ENCODE results near the gene JUND.

The JUND gene

DNA sequence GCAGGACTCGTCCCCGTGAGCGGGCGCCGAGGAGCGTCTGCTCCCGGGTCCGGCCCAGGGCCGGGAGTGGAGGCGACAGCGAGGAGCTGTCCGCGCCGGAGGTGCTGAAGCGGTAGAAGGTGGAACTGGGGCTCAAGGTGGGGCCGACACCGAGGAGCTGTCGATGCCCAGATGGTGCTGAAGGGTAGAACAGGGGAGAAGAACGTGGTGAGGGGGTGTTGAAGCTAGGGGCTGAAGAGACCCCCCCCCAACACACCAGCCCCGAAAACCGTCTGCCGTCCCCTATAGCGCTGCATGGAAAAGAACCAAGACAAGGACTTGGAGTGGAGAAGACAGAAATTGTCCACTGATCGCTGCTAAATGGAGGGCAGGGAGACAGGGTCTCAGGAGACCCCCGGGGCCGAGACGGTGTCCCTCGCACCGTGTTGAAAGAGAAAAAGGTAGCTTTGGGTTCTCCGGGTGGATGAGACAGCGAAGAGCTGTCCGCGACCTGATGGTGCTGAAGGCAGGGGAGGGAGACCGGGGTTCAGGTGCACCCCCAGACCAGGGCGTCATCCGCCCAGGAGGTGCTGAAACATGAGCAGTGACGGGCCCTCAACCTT, 48.1 kb downstream of the JUND start:
- DNase-seq: no peak

DNA sequence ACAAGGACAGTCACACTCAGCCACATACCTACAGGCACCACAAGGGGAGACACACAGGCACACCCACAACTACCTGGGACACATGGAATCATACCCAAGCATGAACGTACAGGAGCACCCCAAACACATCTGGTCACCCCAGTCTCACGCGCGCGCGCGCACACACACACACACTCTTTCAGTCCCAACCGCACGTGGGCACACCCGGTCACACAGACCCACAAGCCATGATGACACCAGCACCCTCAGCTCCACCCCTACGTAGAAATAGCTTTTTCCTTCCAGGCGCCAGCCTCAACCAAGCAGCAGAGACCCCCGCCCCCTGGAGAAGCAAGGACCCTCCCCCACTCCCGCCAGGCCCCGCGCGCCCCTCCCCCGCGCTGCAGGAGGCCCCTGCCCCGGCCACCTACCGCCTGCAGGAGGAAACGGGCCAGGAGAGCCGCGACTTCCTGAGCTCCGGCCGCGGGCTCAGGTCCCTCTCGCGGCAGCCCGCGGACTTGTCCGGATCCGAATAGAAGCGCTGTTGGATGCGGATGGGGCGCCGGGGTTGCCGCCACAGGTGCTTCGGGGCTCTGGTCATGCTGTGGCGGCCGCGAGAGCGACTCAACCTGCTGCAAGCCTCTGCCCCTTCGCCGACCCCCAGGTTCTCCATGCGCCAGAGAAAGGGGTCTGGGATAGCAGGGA, 48.7 kb downstream of the JUND start:
- DNase-seq: no peak

DNA sequence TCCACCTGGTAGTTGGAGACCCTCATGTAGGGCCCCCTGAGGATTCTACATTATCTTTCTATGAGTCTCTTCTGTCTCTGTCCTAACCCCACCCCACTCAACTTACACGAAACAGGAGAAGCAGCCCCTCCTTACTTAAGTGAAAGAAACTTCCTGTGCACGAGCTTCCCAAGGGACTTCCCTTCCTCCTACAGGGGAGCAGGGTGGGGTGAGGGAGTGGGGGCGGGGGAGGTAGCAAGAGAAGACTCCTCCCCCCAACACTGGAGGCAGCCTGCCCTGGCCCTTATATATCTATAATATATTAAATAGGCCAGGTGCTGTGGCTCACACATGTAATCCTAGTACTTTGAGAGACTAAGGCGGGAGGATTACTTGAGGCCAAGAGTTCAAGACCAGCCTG, 49.6 kb downstream of the JUND start:
- DNase-seq: no peak

DNA sequence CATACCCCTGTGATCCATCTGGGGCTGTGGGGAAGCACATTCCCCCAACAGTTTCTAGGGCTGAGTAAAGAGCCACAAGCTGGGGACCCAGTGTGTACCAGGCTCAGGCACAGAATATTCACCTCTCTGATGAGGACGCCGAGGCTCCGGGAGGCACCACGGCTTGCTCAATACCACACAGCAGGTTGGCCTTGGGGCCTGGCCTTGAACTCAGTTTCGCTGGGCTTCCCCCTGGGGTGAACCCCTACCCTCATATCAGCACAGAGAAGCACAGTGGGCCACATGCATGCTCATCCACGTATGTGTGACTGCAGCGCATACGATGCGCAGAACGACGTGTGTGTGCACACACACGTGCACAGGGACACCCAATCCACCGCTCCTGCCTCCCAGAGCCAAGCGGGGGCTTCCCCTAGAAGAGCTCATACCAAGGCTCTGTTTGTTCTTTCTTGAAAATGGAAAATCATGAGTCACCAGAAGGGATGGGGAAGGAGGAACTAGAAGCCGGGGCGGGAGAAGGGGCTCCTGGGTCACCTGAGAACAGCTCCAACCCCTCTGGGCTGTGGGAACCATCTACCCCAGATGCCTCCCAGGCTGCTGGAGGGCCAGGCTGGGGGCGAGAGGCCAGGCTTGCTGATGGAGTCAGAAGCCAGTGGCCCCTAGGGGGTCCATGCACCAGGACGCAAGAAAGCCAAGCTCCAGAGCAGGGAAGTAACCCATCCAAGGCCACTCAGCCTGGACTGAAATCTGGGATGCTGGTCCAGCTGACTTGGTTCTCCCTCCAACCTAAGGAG, 50.3 kb downstream of the JUND start:
- DNase-seq: no peak

DNA sequence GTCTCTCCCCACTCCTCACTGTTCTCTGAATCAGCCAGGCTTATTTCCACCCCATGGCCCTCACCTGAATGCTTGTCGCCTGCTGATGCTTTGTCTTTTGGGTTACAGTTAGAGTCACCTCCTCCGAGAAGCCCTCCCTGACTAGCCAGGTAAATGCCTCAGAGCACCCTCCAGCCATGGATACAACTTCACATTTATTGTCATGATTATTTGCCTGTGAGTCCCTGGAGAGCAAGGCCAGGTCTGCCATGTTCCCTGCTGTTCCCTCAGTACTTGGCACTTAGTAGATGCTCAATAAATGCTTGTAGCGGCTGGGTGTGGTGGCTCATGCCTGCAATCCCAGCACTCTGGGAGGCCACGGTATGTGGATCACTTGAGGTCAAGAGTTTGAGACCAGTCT, 51.5 kb downstream of the JUND start:
- no peak for DNase-seq

All from NCI-H2107 (cell line).